ENCODE data around the gene PSMD3. TPM values are rescaled to one million over a fixed set of nuclear protein-coding genes. Genes with fewer than 3 reads are reported as not detected.

Gene PSMD3
- total and polyA plus RNA-seq, 2 donors (not counting 1 experiment from before 2014, with no cell fraction given): 55.5 to 66.9 TPM

DNA sequence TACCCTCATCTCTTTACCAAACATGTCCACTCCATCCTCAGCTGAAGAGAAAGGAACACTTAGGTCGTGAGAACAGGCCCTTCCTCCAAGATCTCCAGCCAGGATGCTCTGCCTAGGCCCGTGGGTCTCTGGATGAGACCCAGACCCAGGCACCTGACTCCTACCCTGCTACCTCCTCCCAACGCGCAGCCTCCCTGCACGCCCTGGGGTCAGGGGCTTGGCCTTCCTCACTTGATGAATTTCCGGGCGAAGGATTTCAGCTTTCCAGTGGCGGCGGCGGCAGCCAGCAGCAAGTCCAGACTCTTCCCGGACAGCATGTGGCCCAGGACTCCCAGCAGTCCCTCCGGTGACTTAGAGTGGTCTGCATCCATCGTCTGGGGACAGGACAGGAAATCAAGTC lies 48.0 kb downstream of the PSMD3 start:
- Histone ChIP-seq H2AFZ (ENCODE audit: low read length) (no peak overlapping the region), H3K9ac (ENCODE audit: insufficient read depth, low read length) (no peak overlapping the region), H3K27ac (ENCODE audit: insufficient read depth, low read length) (no peak overlapping the region), H3K4me3 (replicated peaks in 1 of 4; ENCODE audit: control extremely low read depth in 1 of 4, insufficient read depth in 1 of 4, low read depth in 3 of 4, low read length in 4 of 4) (no peak overlapping the region), H3K27me3 (ENCODE audit: control insufficient read depth, insufficient read depth, low read length) (no peaks in the 10 kb centered on the region), H3K79me2 (ENCODE audit: control insufficient read depth, insufficient read depth, low read length) (no peaks in the 10 kb centered on the region), H3K9me3 (ENCODE audit: control insufficient read depth, insufficient read depth, low read depth, low read length) (no peaks in the 10 kb centered on the region), H4K20me1 (ENCODE audit: control insufficient read depth, extremely low read depth, insufficient read depth, low read length) (no peaks in the 10 kb centered on the region), H3K36me3 (ENCODE audit: control insufficient read depth, insufficient read depth, low read length) (peaks cover 33% of the 10 kb centered on the region), H3K4me1 (ENCODE audit: control insufficient read depth, extremely low read depth, insufficient read depth, low read length) (peaks cover 5% of the 10 kb centered on the region), H3K4me2 (ENCODE audit: extremely low read depth, insufficient read depth, low read length) (no peak overlapping the region)
- TF ChIP-seq EZH2 (IDR thresholded peaks at IDR 0.05; ENCODE audit: low read length, missing control alignments): no peak
- TF ChIP-seq, protein P1, sequence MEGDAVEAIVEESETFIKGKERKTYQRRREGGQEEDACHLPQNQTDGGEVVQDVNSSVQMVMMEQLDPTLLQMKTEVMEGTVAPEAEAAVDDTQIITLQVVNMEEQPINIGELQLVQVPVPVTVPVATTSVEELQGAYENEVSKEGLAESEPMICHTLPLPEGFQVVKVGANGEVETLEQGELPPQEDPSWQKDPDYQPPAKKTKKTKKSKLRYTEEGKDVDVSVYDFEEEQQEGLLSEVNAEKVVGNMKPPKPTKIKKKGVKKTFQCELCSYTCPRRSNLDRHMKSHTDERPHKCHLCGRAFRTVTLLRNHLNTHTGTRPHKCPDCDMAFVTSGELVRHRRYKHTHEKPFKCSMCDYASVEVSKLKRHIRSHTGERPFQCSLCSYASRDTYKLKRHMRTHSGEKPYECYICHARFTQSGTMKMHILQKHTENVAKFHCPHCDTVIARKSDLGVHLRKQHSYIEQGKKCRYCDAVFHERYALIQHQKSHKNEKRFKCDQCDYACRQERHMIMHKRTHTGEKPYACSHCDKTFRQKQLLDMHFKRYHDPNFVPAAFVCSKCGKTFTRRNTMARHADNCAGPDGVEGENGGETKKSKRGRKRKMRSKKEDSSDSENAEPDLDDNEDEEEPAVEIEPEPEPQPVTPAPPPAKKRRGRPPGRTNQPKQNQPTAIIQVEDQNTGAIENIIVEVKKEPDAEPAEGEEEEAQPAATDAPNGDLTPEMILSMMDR (conservative IDR thresholded peaks at IDR 0.05 in 1 of 2, IDR thresholded peaks at IDR 0.05 in 1 of 2; ENCODE audit: low read depth in 1 of 2, low read length in 2 of 2): no peak
- DNase-seq (ENCODE audit: low read depth in 2 of 2): no peak

DNA sequence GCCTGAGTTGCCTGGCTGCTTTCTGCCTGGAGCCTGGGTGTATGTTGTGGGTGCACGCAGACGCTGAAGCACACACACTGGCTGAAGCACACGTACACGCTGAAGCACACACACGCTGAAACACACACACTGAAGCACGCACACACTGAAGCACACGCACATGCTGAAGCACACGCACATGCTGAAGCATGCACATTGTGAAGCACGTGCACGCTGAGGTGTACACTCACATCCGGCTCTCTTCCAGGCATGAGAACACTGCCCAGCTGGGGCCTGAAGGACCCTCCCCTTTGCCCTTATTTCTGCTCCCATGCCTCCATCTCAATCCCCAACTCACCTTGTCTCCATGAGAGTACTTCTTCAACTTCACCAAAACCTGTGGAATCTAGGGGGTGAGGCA lies 51.1 kb downstream of the PSMD3 start:
- Histone ChIP-seq H3K9me3 (ENCODE audit: control insufficient read depth, insufficient read depth, low read depth, low read length) (no peaks in the 10 kb centered on the region), H3K4me1 (ENCODE audit: control insufficient read depth, extremely low read depth, insufficient read depth, low read length) (peaks cover 2% of the 10 kb centered on the region), H2AFZ (ENCODE audit: low read length) (no peak overlapping the region), H3K27ac (ENCODE audit: insufficient read depth, low read length) (no peak overlapping the region), H3K4me2 (ENCODE audit: extremely low read depth, insufficient read depth, low read length) (no peak overlapping the region), H4K20me1 (ENCODE audit: control insufficient read depth, extremely low read depth, insufficient read depth, low read length) (no peaks in the 10 kb centered on the region), H3K79me2 (ENCODE audit: control insufficient read depth, insufficient read depth, low read length) (no peaks in the 10 kb centered on the region), H3K4me3 (replicated peaks in 1 of 4; ENCODE audit: control extremely low read depth in 1 of 4, insufficient read depth in 1 of 4, low read depth in 3 of 4, low read length in 4 of 4) (no peak overlapping the region), H3K9ac (ENCODE audit: insufficient read depth, low read length) (no peak overlapping the region), H3K27me3 (ENCODE audit: control insufficient read depth, insufficient read depth, low read length) (no peaks in the 10 kb centered on the region), H3K36me3 (ENCODE audit: control insufficient read depth, insufficient read depth, low read length) (peaks cover 32% of the 10 kb centered on the region)
- TF ChIP-seq EZH2 (IDR thresholded peaks at IDR 0.05; ENCODE audit: low read length, missing control alignments): no peak
- TF ChIP-seq, protein P1 (conservative IDR thresholded peaks at IDR 0.05 in 1 of 2, IDR thresholded peaks at IDR 0.05 in 1 of 2; ENCODE audit: low read depth in 1 of 2, low read length in 2 of 2): no peak
- no peak for DNase-seq (ENCODE audit: low read depth in 2 of 2)

DNA sequence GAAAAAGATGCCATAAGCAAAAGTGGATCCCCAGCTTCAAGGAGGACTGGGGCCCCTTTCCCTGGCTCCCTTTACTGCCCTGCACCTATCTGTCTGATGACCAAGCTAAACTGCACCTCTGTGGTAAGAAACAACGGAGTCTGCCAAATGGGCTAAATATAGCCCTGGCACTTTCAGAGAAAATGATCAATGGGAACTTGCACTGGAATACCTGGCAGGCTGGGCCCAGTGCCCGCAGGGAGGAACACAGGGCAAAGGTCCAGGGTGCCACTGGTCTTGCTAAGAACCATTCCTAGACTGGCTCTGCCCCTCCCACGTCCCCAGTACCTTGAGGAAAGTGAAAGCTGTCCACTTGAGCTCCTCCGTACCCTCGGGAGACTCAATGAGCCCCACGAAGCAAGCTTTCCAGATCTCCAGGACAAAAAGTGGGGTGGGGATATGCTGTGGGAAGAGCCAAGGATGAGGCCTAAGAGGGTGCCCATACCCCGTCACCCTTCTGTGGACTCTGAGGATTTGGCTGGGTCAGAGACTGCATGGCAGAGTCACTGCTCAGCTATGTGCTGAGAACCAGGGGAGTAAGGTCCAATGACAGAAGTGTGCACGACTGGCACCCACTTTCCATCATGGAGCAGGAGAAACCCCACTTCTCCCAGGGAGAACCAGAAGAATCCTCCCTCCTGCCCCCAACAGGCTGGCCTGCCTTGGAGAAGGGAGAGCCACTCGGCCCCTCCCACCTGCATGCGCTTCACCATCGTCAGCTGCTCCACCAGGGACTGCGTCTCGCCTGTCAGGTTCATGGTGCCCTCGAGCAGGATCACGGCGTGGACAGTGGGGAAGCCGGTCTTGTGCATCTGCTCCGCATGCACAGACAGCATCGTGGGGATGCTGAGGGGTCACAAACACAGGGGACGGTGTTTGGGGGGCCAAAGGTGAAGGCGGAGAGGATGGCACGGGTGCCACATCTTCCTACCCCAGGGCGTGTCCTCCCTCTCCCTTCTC lies 52.0 kb downstream of the PSMD3 start:
- Histone ChIP-seq H3K9ac (ENCODE audit: insufficient read depth, low read length) (no peak overlapping the region), H3K9me3 (ENCODE audit: control insufficient read depth, insufficient read depth, low read depth, low read length) (no peaks in the 10 kb centered on the region), H4K20me1 (ENCODE audit: control insufficient read depth, extremely low read depth, insufficient read depth, low read length) (no peaks in the 10 kb centered on the region), H3K36me3 (ENCODE audit: control insufficient read depth, insufficient read depth, low read length) (peaks cover 30% of the 10 kb centered on the region), H3K4me3 (replicated peaks in 1 of 4; ENCODE audit: control extremely low read depth in 1 of 4, insufficient read depth in 1 of 4, low read depth in 3 of 4, low read length in 4 of 4) (no peak overlapping the region), H3K4me2 (ENCODE audit: extremely low read depth, insufficient read depth, low read length) (no peak overlapping the region), H3K79me2 (ENCODE audit: control insufficient read depth, insufficient read depth, low read length) (no peaks in the 10 kb centered on the region), H2AFZ (ENCODE audit: low read length) (no peak overlapping the region), H3K27me3 (ENCODE audit: control insufficient read depth, insufficient read depth, low read length) (no peaks in the 10 kb centered on the region), H3K27ac (ENCODE audit: insufficient read depth, low read length) (no peak overlapping the region), H3K4me1 (ENCODE audit: control insufficient read depth, extremely low read depth, insufficient read depth, low read length) (no peaks in the 10 kb centered on the region)
- no peak for TF ChIP-seq EZH2 (IDR thresholded peaks at IDR 0.05; ENCODE audit: low read length, missing control alignments)
- TF ChIP-seq, protein P1 (conservative IDR thresholded peaks at IDR 0.05 in 1 of 2, IDR thresholded peaks at IDR 0.05 in 1 of 2; ENCODE audit: low read depth in 1 of 2, low read length in 2 of 2): no peak
- no peak for DNase-seq (ENCODE audit: low read depth in 2 of 2)
